Activated B cell treated with CpG ODN at 0.5 μM for 24 hours (primary cell): ENCODE data around the gene KRT4. TPM values are rescaled to one million over a fixed set of nuclear protein-coding genes. Genes with fewer than 3 reads are reported as not detected.
"Not testable (repeated sequence)": the region's sequence is repeated elsewhere in the genome, so short reads cannot be mapped to it uniquely, and the experiment has no call there.

Experiments
- ATAC-seq: fragments of 200-7000 bp; cut with Tn5 transposase; one replicate; pipeline ENCODE4 v1.10.0; 2021; ENCODE audit warnings: low read depth, mild to moderate bottlenecking, moderate library complexity
- CTCF ChIA-PET: fragments of 350-600 bp; sonication (Branson Sonifier 250); formaldehyde crosslinking; loops from one replicate; lab custom pipeline; 2021; ENCODE audit warnings: antibody characterized with exemption; lab: Charles Lee
- POLR2A ChIA-PET: fragments of 350-600 bp; sonication (Branson Sonifier 250); formaldehyde crosslinking; loops from one replicate; lab custom pipeline; 2021; ENCODE audit warnings: antibody characterized with exemption; lab: Charles Lee
- DNase-seq: peaks from one replicate; pipeline ENCODE4 v3.0.0; 2022
- H3K27ac Mint-ChIP-seq: one replicate; pipeline ENCODE4 v1.8.0; 2020; ENCODE audit warnings: mixed read lengths
- H3K27me3 Mint-ChIP-seq: one replicate; pipeline ENCODE4 v1.8.0; 2021; ENCODE audit warnings: mixed read lengths
- H3K36me3 Mint-ChIP-seq: one replicate; pipeline ENCODE4 v1.8.0; 2021; ENCODE audit warnings: low read depth, mixed read lengths
- H3K4me1 Mint-ChIP-seq: one replicate; pipeline ENCODE4 v1.8.0; 2021; ENCODE audit warnings: mixed read lengths
- H3K4me3 Mint-ChIP-seq: one replicate; pipeline ENCODE4 v1.8.0; 2020; ENCODE audit warnings: mild to moderate bottlenecking, mixed read lengths
- H3K9me3 Mint-ChIP-seq: one replicate; pipeline ENCODE4 v1.8.0; 2020; ENCODE audit warnings: mixed read lengths
- intact Hi-C: fragments of 100-400 bp; cut with micrococcal nuclease; formaldehyde crosslinking; loops from one replicate; pipeline ENCODE4 v1.15.1; 2024
- total RNA-seq: library from RNA; stranded (reverse); gene quantifications from 2 replicates; pipeline ENCODE4 v1.2.3, GENCODE V29; 2022
- TF ChIP-seq, protein P1 (sequence below): fragments of 200-600 bp; IDR thresholded peaks from one replicate; pipeline ENCODE4 v1.8.0; 2022; ENCODE audit warnings: antibody characterized with exemption, mild to moderate bottlenecking

The KRT4 gene
- total RNA-seq, 1 donor from 2014 or later, result not detected

GRCh38 chr12:52796839-52797528 is 16.9 kb downstream of the KRT4 start:
- ATAC-seq (no peak), DNase-seq (no peak)
- ChIA-PET POLR2A (no interaction called here), CTCF (no interaction called here)
- Mint-ChIP-seq H3K27me3 (peaks cover 9% of the 10 kb centered on the region), H3K36me3 (no peaks in the 10 kb centered on the region), H3K9me3 (no peaks in the 10 kb centered on the region), H3K4me3 (no peak overlapping the region), H3K27ac (no peak overlapping the region), H3K4me1 (no peaks in the 10 kb centered on the region)
- intact Hi-C loops, result no loop called here
- TF ChIP-seq, protein P1, sequence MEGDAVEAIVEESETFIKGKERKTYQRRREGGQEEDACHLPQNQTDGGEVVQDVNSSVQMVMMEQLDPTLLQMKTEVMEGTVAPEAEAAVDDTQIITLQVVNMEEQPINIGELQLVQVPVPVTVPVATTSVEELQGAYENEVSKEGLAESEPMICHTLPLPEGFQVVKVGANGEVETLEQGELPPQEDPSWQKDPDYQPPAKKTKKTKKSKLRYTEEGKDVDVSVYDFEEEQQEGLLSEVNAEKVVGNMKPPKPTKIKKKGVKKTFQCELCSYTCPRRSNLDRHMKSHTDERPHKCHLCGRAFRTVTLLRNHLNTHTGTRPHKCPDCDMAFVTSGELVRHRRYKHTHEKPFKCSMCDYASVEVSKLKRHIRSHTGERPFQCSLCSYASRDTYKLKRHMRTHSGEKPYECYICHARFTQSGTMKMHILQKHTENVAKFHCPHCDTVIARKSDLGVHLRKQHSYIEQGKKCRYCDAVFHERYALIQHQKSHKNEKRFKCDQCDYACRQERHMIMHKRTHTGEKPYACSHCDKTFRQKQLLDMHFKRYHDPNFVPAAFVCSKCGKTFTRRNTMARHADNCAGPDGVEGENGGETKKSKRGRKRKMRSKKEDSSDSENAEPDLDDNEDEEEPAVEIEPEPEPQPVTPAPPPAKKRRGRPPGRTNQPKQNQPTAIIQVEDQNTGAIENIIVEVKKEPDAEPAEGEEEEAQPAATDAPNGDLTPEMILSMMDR, result no peak

GRCh38 chr12:52796429-52796794 is 17.5 kb downstream of the KRT4 start:
- H3K27ac Mint-ChIP-seq, result no peak overlapping the region
- TF ChIP-seq, protein P1, result no peak
- H3K4me1 Mint-ChIP-seq, result no peaks in the 10 kb centered on the region
- H3K9me3 Mint-ChIP-seq, result no peaks in the 10 kb centered on the region
- CTCF ChIA-PET, result interaction anchor here (0.9 kb wide), 1 partner anchor 639 kb away, joined by 3 read pairs; no protein-coding TSS in a partner anchor
- intact Hi-C loops, result no loop called here
- POLR2A ChIA-PET, result no interaction called here
- no peak overlapping the region for H3K4me3 Mint-ChIP-seq
- no peaks in the 10 kb centered on the region for H3K36me3 Mint-ChIP-seq
- DNase-seq (no peak), ATAC-seq (no peak)
- H3K27me3 Mint-ChIP-seq, result peaks cover 12% of the 10 kb centered on the region

- POLR2A ChIA-PET, result no interaction called here
- Mint-ChIP-seq H3K4me3 (no peak within 1 kb of the TSS), H3K36me3 (no peaks in the 10 kb centered on the region), H3K27me3 (peaks cover 13% of the 10 kb centered on the region), H3K27ac (no peak within 1 kb of the TSS), H3K4me1 (no peaks in the 10 kb centered on the region), H3K9me3 (no peaks in the 10 kb centered on the region)
- ATAC-seq (no peak), DNase-seq (no peak)
- TF ChIP-seq, protein P1, result no peak
- CTCF ChIA-PET, result interaction anchor here (0.9 kb wide), 1 partner anchor 639 kb away, joined by 3 read pairs; no protein-coding TSS in a partner anchor
- intact Hi-C loops, result no loop called here
Observed at GRCh38 chr12:52795694-52796428, 18.1 kb downstream of the KRT4 start, which contains the start of gene KRT3. Gene KRT3, minus strand, starts transcription at chr12:52796117. Its CDS starts 75 bp downstream, at chr12:52796042.

DNA sequence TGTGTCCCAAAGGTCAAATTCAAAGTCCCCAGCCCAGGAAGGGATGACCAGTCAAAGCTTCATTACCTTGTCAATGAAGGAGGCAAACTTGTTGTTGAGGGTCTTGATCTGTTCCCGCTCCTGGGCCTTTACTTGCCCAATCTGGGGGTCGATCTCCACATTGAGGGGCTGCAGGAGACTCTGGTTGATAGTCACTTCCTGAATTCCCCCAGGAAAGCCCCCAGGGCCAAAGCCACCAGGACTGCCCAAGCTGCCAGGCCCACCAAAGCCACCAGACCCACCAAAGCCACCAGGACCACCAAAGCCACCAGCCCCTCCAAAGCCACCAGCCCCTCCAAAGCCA is 18.6 kb downstream of the KRT4 start:
- H3K9me3 Mint-ChIP-seq, H3K36me3 Mint-ChIP-seq, CTCF ChIA-PET, DNase-seq, H3K4me1 Mint-ChIP-seq, H3K27ac Mint-ChIP-seq, intact Hi-C loops, H3K4me3 Mint-ChIP-seq, POLR2A ChIA-PET, ATAC-seq: not testable (repeated sequence)
- peaks cover 18% of the 10 kb centered on the region for H3K27me3 Mint-ChIP-seq

DNA sequence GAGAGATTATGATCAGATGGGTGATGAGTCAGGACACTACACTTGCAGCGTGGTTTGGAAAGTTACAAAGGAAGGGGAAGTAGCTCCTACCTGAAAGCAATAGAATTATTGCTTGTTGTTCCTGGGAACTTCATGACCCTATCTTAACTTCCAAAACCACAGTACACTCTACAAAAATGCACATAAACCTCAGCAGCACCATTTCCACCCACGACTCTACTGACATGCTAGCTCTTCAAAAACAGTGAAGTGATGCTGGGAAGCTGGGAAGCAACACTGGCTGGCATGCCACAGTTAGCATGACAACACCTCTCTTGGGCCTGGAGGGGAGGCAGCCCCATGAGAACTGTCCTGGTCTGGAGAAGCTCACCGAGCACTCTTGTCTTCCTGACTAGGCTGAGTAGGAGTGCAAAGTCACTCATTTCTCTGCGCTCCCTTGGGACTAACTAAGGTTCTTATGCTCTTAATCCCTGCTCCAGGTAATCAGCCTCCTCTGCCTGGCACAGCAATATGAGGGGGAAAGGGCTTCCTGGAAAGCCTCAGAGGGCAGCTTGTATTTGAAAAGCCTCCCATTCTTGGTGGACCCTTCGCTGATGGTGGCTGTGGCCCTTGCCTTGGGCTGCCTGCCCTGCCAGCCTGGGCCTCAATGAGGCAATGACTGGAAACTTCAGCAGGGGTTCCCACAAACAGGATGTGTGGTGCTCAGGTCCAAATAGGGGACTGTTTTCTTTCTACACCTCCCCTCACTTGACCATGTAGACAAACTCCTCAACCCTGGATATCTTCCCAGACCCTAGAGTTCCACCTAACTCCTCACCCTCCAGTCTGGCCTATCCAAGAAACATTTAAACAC is 19.2 kb downstream of the KRT4 start:
- Mint-ChIP-seq H3K27ac (no peak overlapping the region), H3K27me3 (peaks cover 20% of the 10 kb centered on the region)
- POLR2A ChIA-PET, result no interaction called here

More for the DNA sequence above, 19.2 kb downstream of the KRT4 start:
- no peak for ATAC-seq
- DNase-seq, result no peak
- CTCF ChIA-PET, result no interaction called here
- H3K36me3 Mint-ChIP-seq, result no peaks in the 10 kb centered on the region
- H3K4me3 Mint-ChIP-seq, result no peak overlapping the region
- TF ChIP-seq, protein P1, result no peak
- no peaks in the 10 kb centered on the region for H3K4me1 Mint-ChIP-seq
- intact Hi-C loops, result no loop called here
- no peaks in the 10 kb centered on the region for H3K9me3 Mint-ChIP-seq
